ENCODE data around the gene FABP2.

DNA sequence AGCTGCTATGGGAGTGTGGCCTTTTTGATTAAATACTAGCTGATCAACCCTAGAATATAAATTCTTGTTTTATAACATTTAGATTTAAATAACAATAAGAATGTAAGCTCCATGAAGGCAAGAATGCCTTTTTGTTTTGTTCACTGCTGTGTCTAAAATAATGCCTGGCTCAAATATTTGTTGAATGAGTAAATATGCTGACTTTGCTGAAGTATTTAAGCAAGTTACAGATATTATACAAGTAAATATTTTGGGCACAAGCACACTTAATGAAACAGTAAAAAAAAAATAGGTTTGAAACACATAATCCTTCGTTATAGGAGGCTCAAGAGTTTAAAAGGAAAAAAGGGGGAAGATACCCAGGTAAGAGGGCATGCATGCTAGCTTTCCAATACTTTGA lies 24.1 kb downstream of the FABP2 start:
- TF ChIP-seq GATA2 (IDR thresholded peaks at IDR 0.05; ENCODE audit: low read depth, low read length) (no peak), GATA3 (IDR thresholded peaks at IDR 0.05; ENCODE audit: low read depth, low read length) (no peak)
